GM18505 (cell line): ENCODE measurements around the gene COL26A1.
"Not testable (repeated sequence)": the region's sequence is repeated elsewhere in the genome, so short reads cannot be mapped to it uniquely, and the experiment has no call there.

Source experiments
- ATAC-seq: cut with Tn5 transposase; IDR thresholded peaks from one replicate; pipeline ENCODE4 v1.9.1; 2021; ENCODE audit not compliant: unreplicated experiment
- POLR2A ChIP-seq: IDR thresholded peaks from 4 replicates; pipeline ENCODE4 v1.6.1; 2011; ENCODE audit warnings: borderline replicate concordance; ENCODE audit not compliant: insufficient read depth, insufficient read length; ENCODE audit errors: extremely low read depth

COL26A1 gene

GRCh38 chr7:101466871-101467270 is 104.2 kb downstream of the COL26A1 start:
- no peak for TF ChIP-seq POLR2A
- ATAC-seq = no peak

- no peak for ATAC-seq
- no peak for TF ChIP-seq POLR2A
Measured at GRCh38 chr7:101468546-101469275, 106.0 kb downstream of the COL26A1 start.

GRCh38 chr7:101470668-101471487 is 108.2 kb downstream of the COL26A1 start:
- no peak for ATAC-seq
- TF ChIP-seq POLR2A = no peak

- ATAC-seq = no peak
Measured at GRCh38 chr7:101474178-101474577, 111.5 kb downstream of the COL26A1 start.

GRCh38 chr7:101475691-101476090 is 113.0 kb downstream of the COL26A1 start:
- not testable (repeated sequence) for ATAC-seq

More at GRCh38 chr7:101474178-101474577, 111.5 kb downstream of the COL26A1 start:
- no peak for TF ChIP-seq POLR2A

GRCh38 chr7:101479217-101479616 is 116.5 kb downstream of the COL26A1 start:
- TF ChIP-seq POLR2A = no peak

GRCh38 chr7:101486056-101486432 is 123.4 kb downstream of the COL26A1 start:
- ATAC-seq = not testable (repeated sequence)

More at GRCh38 chr7:101479217-101479616, 116.5 kb downstream of the COL26A1 start:
- no peak for ATAC-seq

GRCh38 chr7:101486433-101487104 is 123.9 kb downstream of the COL26A1 start:
- no peak for ATAC-seq

GRCh38 chr7:101487105-101487458 is 124.4 kb downstream of the COL26A1 start:
- ATAC-seq = no peak

More at GRCh38 chr7:101486433-101487104, 123.9 kb downstream of the COL26A1 start:
- no peak for TF ChIP-seq POLR2A

GRCh38 chr7:101487753-101488152 is 125.1 kb downstream of the COL26A1 start:
- ATAC-seq = no peak
- TF ChIP-seq POLR2A = no peak

More at GRCh38 chr7:101487105-101487458, 124.4 kb downstream of the COL26A1 start:
- no peak for TF ChIP-seq POLR2A

- ATAC-seq = no peak
- TF ChIP-seq POLR2A = no peak
Measured at GRCh38 chr7:101488826-101489572, 126.3 kb downstream of the COL26A1 start.

GRCh38 chr7:101490439-101490838 is 127.8 kb downstream of the COL26A1 start:
- ATAC-seq = not testable (repeated sequence)

GRCh38 chr7:101491442-101491841 is 128.8 kb downstream of the COL26A1 start:
- not testable (repeated sequence) for ATAC-seq
